Stomach (tissue), 4 donors: Measurements from ENCODE around the gene PRKCE.

Experiments used
- POLR2A ChIP-seq, 4 donors: fragments of 450-650 bp; IDR thresholded peaks; one replicate each; pipeline ENCODE4 v1.6.1; 2016; ENCODE audit warnings: antibody characterized with exemption in 4 of 4, control low read depth in 2 of 4, mild to moderate bottlenecking in 1 of 4, moderate library complexity in 1 of 4
- POLR2AphosphoS5 ChIP-seq, 3 donors: sonication (generic); formaldehyde crosslinking; IDR thresholded peaks; one replicate each; pipeline ENCODE4 v1.6.1; 2016; ENCODE audit warnings: antibody characterized with exemption in 3 of 3
- TF ChIP-seq, protein P1 (sequence below), 7 experiments: fragments of 450-650 bp in 4 of 7; fragments of 200-600 bp in 3 of 7; sonication (generic) in 3 of 7; IDR thresholded peaks; one replicate each; pipeline ENCODE4 v1.5.1; 2016 to 2019; ENCODE audit warnings: antibody characterized with exemption in 7 of 7, control low read depth in 2 of 7, mild to moderate bottlenecking in 1 of 7

DNA sequence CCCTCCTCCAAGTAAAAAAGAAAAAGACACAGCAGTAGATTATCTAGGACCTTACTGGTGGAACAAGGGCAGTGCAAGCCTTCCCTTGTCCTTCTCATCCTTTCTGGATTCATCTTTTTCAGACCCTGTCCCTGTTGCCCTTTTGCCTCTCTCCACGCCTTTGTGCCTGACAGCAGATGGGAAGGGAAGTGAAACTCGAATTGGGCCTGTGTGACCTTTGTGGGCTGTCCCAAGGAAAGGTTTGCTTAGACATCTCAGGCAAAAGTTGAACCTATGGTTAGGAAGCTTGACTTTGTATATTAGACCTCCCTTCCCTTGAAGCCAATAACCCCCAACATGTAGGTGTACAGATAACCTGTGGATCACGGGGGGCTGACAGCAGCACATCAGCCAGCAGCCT, 185.3 kb downstream of the PRKCE start:
- TF ChIP-seq, protein P1, sequence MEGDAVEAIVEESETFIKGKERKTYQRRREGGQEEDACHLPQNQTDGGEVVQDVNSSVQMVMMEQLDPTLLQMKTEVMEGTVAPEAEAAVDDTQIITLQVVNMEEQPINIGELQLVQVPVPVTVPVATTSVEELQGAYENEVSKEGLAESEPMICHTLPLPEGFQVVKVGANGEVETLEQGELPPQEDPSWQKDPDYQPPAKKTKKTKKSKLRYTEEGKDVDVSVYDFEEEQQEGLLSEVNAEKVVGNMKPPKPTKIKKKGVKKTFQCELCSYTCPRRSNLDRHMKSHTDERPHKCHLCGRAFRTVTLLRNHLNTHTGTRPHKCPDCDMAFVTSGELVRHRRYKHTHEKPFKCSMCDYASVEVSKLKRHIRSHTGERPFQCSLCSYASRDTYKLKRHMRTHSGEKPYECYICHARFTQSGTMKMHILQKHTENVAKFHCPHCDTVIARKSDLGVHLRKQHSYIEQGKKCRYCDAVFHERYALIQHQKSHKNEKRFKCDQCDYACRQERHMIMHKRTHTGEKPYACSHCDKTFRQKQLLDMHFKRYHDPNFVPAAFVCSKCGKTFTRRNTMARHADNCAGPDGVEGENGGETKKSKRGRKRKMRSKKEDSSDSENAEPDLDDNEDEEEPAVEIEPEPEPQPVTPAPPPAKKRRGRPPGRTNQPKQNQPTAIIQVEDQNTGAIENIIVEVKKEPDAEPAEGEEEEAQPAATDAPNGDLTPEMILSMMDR (IDR thresholded peaks at IDR 0.05) = no peak
- TF ChIP-seq POLR2A (IDR thresholded peaks at IDR 0.05) (no peak), POLR2AphosphoS5 (IDR thresholded peaks at IDR 0.05) (no peak)
